Stomach smooth muscle (tissue), 2 donors: Measurements from ENCODE around the gene PTH1R.

Experiments
- H3K27ac ChIP-seq: one replicate; pipeline ENCODE4 v1.7.0; 2013; ENCODE audit warnings: mild to moderate bottlenecking, low read length, inconsistent platforms
- H3K27me3 ChIP-seq, 2 donors: one replicate each; pipeline ENCODE4 v1.7.0; 2013; ENCODE audit warnings: low read length in 2 of 2; ENCODE audit not compliant: insufficient read depth in 2 of 2, control insufficient read depth in 1 of 2
- H3K36me3 ChIP-seq, 2 donors: one replicate each; pipeline ENCODE4 v1.7.0; 2013; ENCODE audit warnings: low read length in 2 of 2; ENCODE audit not compliant: control insufficient read depth in 2 of 2, insufficient read depth in 2 of 2
- H3K4me1 ChIP-seq: one replicate; pipeline ENCODE4 v1.7.0; 2013; ENCODE audit warnings: low read length; ENCODE audit not compliant: control insufficient read depth, insufficient read depth
- H3K4me3 ChIP-seq, 2 donors: one replicate each; pipeline ENCODE4 v1.7.0; 2013; ENCODE audit warnings: low read length in 2 of 2
- H3K9ac ChIP-seq, 2 donors: one replicate each; pipeline ENCODE4 v1.7.0; 2013; ENCODE audit warnings: low read length in 2 of 2, mild to moderate bottlenecking in 1 of 2
- H3K9me3 ChIP-seq, 2 donors: one replicate each; pipeline ENCODE4 v1.7.0; 2013; ENCODE audit warnings: low read length in 2 of 2; ENCODE audit not compliant: control insufficient read depth in 2 of 2
- donor health status: healthy.
- donor health status: Pancreatic carcinoma.

Gene PTH1R

GRCh38 chr3:46858456-46858855 lies 19.1 kb upstream of the PTH1R start:
- Histone ChIP-seq H3K27ac (no peak overlapping the region), H3K4me3 (no peak overlapping the region), H3K9ac (no peak overlapping the region), H3K36me3 (no peaks in the 10 kb centered on the region), H3K9me3 (no peaks in the 10 kb centered on the region), H3K4me1 (peaks cover 2% of the 10 kb centered on the region), H3K27me3 (no peaks in the 10 kb centered on the region)

- Histone ChIP-seq H3K27ac (no peak overlapping the region), H3K4me1 (peaks cover 2% of the 10 kb centered on the region), H3K27me3 (no peaks in the 10 kb centered on the region), H3K4me3 (no peak overlapping the region), H3K9me3 (no peaks in the 10 kb centered on the region), H3K9ac (no peak overlapping the region), H3K36me3 (no peaks in the 10 kb centered on the region)
Measured at GRCh38 chr3:46859001-46859710, 18.4 kb upstream of the PTH1R start.

- Histone ChIP-seq H3K9me3 (no peaks in the 10 kb centered on the region), H3K4me3 (no peak overlapping the region), H3K4me1 (peaks cover 2% of the 10 kb centered on the region), H3K9ac (no peak overlapping the region), H3K27me3 (no peaks in the 10 kb centered on the region), H3K36me3 (no peaks in the 10 kb centered on the region), H3K27ac (no peak overlapping the region)
Measured at GRCh38 chr3:46860017-46860809, 17.3 kb upstream of the PTH1R start.

- Histone ChIP-seq H3K36me3 (no peaks in the 10 kb centered on the region), H3K27me3 (no peaks in the 10 kb centered on the region), H3K9ac (no peak overlapping the region), H3K9me3 (no peaks in the 10 kb centered on the region), H3K4me1 (peaks cover 2% of the 10 kb centered on the region), H3K4me3 (no peak overlapping the region), H3K27ac (no peak overlapping the region)
Measured at GRCh38 chr3:46860810-46861604, 16.5 kb upstream of the PTH1R start.

- no peaks in the 10 kb centered on the region for H3K27me3 ChIP-seq
- no peaks in the 10 kb centered on the region for H3K9me3 ChIP-seq
- no peak overlapping the region for H3K9ac ChIP-seq
- H3K4me1 ChIP-seq: peaks cover 2% of the 10 kb centered on the region
- no peak overlapping the region for H3K4me3 ChIP-seq
- no peaks in the 10 kb centered on the region for H3K36me3 ChIP-seq
- no peak overlapping the region for H3K27ac ChIP-seq
Measured at GRCh38 chr3:46861605-46862368, 15.7 kb upstream of the PTH1R start.

GRCh38 chr3:46862369-46863025 lies 15.0 kb upstream of the PTH1R start:
- Histone ChIP-seq H3K27me3 (no peaks in the 10 kb centered on the region), H3K36me3 (no peaks in the 10 kb centered on the region), H3K9me3 (no peaks in the 10 kb centered on the region), H3K4me1 (peaks cover 9% of the 10 kb centered on the region), H3K9ac (no peak overlapping the region), H3K27ac (no peak overlapping the region), H3K4me3 (no peak overlapping the region)

- Histone ChIP-seq H3K27me3 (no peaks in the 10 kb centered on the region), H3K4me3 (no peak within 1 kb of the TSS), H3K9ac (no peak within 1 kb of the TSS), H3K4me1 (peaks cover 17% of the 10 kb centered on the region), H3K27ac (no peak within 1 kb of the TSS), H3K9me3 (no peaks in the 10 kb centered on the region), H3K36me3 (no peaks in the 10 kb centered on the region)
Measured at GRCh38 chr3:46863261-46863782, 14.2 kb upstream of the PTH1R start, which contains the start of gene MYL3. MYL3 (minus strand) TSS chr3:46863444; CDS start chr3:46863390, 54 bp downstream.

- H3K27ac ChIP-seq: no peak overlapping the region
- no peak overlapping the region for H3K4me3 ChIP-seq
- H3K4me1 ChIP-seq: peaks cover 20% of the 10 kb centered on the region
Measured at GRCh38 chr3:46864061-46864881, 13.2 kb upstream of the PTH1R start.

GRCh38 chr3:46865031-46865507 lies 12.5 kb upstream of the PTH1R start:
- Histone ChIP-seq H3K4me3 (no peak overlapping the region), H3K27ac (no peak overlapping the region), H3K9ac (no peak overlapping the region), H3K36me3 (no peaks in the 10 kb centered on the region), H3K4me1 (peaks cover 24% of the 10 kb centered on the region), H3K27me3 (no peaks in the 10 kb centered on the region), H3K9me3 (no peaks in the 10 kb centered on the region)

More at GRCh38 chr3:46864061-46864881, 13.2 kb upstream of the PTH1R start:
- Histone ChIP-seq H3K9me3 (no peaks in the 10 kb centered on the region), H3K36me3 (no peaks in the 10 kb centered on the region), H3K9ac (no peak overlapping the region), H3K27me3 (no peaks in the 10 kb centered on the region)
